IMR-90 (cell line): ENCODE data around the gene PTPRN2.

Experiments
- CEBPB ChIP-seq: IDR thresholded peaks from 2 replicates; pipeline ENCODE4 v1.6.1; 2012; ENCODE audit warnings: low read depth, low read length, improper control_type of control experiment
- CHD1 ChIP-seq: IDR thresholded peaks from 2 replicates; pipeline ENCODE4 v1.6.1; 2012; ENCODE audit warnings: low read depth, low read length, improper control_type of control experiment
- ELK1 ChIP-seq: fragments of 150-350 bp; IDR thresholded peaks from 2 replicates; pipeline ENCODE4 v1.6.1; 2016; ENCODE audit warnings: low read depth, mild to moderate bottlenecking, low read length, moderate library complexity, borderline replicate concordance
- MAZ ChIP-seq: IDR thresholded peaks from 2 replicates; pipeline ENCODE4 v1.6.1; 2012; ENCODE audit warnings: low read depth, mild to moderate bottlenecking, low read length, improper control_type of control experiment, moderate library complexity, borderline replicate concordance
- MXI1 ChIP-seq: IDR thresholded peaks from 2 replicates; pipeline ENCODE4 v1.6.1; 2012; ENCODE audit warnings: low read depth, mild to moderate bottlenecking, low read length, moderate library complexity, borderline replicate concordance
- POLR2A ChIP-seq: IDR thresholded peaks from 2 replicates; pipeline ENCODE4 v1.6.1; 2012; ENCODE audit warnings: mild to moderate bottlenecking, low read depth, low read length
- RAD21 ChIP-seq: IDR thresholded peaks from 2 replicates; pipeline ENCODE4 v1.6.1; 2012; ENCODE audit warnings: low read length, improper control_type of control experiment
- RCOR1 ChIP-seq: IDR thresholded peaks from 2 replicates; pipeline ENCODE4 v1.6.1; 2012; ENCODE audit warnings: mild to moderate bottlenecking, low read length, improper control_type of control experiment; ENCODE audit not compliant: insufficient replicate concordance
- RFX5 ChIP-seq: IDR thresholded peaks from 2 replicates; pipeline ENCODE4 v1.8.0; 2012; ENCODE audit warnings: low read depth, mild to moderate bottlenecking, low read length, moderate library complexity
- SMC3 ChIP-seq: fragments of 150-350 bp; IDR thresholded peaks from 2 replicates; pipeline ENCODE4 v1.6.1; 2016; ENCODE audit warnings: low read depth, mild to moderate bottlenecking, antibody characterized with exemption, low read length, moderate library complexity
- USF2 ChIP-seq: fragments of 150-350 bp; IDR thresholded peaks from 2 replicates; pipeline ENCODE4 v1.6.1; 2017; ENCODE audit warnings: mild to moderate bottlenecking, antibody characterized with exemption, low read length, low read depth
- TF ChIP-seq, protein P1 (sequence below): conservative IDR thresholded peaks from 2 replicates; pipeline ENCODE4 v1.5.1; 2012; ENCODE audit warnings: mild to moderate bottlenecking, low read depth, low read length, improper control_type of control experiment

GRCh38 chr7:157774495-157774894, 813.1 kb downstream of the PTPRN2 start:
- TF ChIP-seq POLR2A, result no peak
- no peak for TF ChIP-seq CHD1
- TF ChIP-seq, protein P1, sequence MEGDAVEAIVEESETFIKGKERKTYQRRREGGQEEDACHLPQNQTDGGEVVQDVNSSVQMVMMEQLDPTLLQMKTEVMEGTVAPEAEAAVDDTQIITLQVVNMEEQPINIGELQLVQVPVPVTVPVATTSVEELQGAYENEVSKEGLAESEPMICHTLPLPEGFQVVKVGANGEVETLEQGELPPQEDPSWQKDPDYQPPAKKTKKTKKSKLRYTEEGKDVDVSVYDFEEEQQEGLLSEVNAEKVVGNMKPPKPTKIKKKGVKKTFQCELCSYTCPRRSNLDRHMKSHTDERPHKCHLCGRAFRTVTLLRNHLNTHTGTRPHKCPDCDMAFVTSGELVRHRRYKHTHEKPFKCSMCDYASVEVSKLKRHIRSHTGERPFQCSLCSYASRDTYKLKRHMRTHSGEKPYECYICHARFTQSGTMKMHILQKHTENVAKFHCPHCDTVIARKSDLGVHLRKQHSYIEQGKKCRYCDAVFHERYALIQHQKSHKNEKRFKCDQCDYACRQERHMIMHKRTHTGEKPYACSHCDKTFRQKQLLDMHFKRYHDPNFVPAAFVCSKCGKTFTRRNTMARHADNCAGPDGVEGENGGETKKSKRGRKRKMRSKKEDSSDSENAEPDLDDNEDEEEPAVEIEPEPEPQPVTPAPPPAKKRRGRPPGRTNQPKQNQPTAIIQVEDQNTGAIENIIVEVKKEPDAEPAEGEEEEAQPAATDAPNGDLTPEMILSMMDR, result no peak
- no peak for TF ChIP-seq RFX5
- no peak for TF ChIP-seq MAZ
- no peak for TF ChIP-seq USF2
- TF ChIP-seq MXI1, result no peak
- no peak for TF ChIP-seq SMC3
- no peak for TF ChIP-seq RAD21
- no peak for TF ChIP-seq ELK1
- no peak for TF ChIP-seq RCOR1
- TF ChIP-seq CEBPB, result no peak
